Astrocyte of the spinal cord (primary cell): ENCODE results near the gene CAVIN4.

Experiments used
- DNase-seq: peaks from one replicate; pipeline ENCODE4 v3.0.0; 2011; ENCODE audit warnings: low read depth, low spot score
- H3K4me3 ChIP-seq: 2 replicates; pipeline ENCODE4 v1.5.1; 2011; ENCODE audit warnings: low read depth, mild to moderate bottlenecking, low read length, moderate library complexity
- CTCF ChIP-seq: IDR thresholded peaks from 2 replicates; pipeline ENCODE4 v1.5.1; 2012; ENCODE audit warnings: low read depth, mild to moderate bottlenecking, low read length, inconsistent platforms
- in situ Hi-C: cut with HindIII; loops from 2 replicates; pipeline ENCODE4 v1.10.0; 2017; ENCODE audit warnings: low sequenced_read_pairs

Gene CAVIN4

GRCh38 chr9:100597236-100597635, 19.4 kb downstream of the CAVIN4 start:
- no peak overlapping the region for H3K4me3 ChIP-seq
- no peak for TF ChIP-seq CTCF
- DNase-seq, result no peak
- in situ Hi-C loops, result no loop called here

GRCh38 chr9:100598641-100599145, 20.8 kb downstream of the CAVIN4 start:
- DNase-seq, result peak; percentile 70
- in situ Hi-C loops, result no loop called here
- peak overlapping the region; percentile 51 for H3K4me3 ChIP-seq
- no peak for TF ChIP-seq CTCF

DNA sequence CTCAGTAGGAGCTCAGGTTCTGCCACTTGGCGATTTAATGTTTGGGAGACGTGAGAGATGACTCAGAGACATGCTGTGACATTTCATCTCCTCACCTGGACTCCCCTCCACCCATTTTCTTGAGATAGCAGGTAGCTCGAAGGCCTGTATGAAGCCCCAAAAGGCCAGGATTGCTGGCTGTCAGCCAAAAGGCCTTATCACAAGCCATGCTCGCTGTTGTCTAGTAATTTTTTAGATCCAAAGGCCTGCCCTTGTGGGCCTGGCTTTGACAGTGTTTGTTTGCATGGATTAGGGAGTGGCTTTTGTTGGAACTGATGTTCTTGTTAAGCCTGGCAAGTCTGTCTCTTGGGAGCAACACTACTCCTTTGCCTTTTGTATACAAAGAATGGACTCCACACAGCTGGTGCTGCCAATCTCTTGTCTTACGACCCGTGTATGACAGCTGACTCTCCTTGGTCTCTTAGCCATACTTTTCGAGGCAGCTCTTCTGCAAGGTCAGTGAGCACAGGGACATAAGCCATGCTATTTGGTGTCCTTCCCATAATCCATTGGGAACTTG, 22.7 kb downstream of the CAVIN4 start:
- TF ChIP-seq CTCF, result no peak
- no peak overlapping the region for H3K4me3 ChIP-seq
- no peak for DNase-seq
- in situ Hi-C loops, result no loop called here

- no peak overlapping the region for H3K4me3 ChIP-seq
- peak; percentile 50 for DNase-seq
- TF ChIP-seq CTCF, result peak; percentile 83
- in situ Hi-C loops, result no loop called here
Observed at GRCh38 chr9:100601216-100601615, 23.3 kb downstream of the CAVIN4 start.

GRCh38 chr9:100602342-100602801, 24.5 kb downstream of the CAVIN4 start:
- DNase-seq, result peak; percentile 61
- TF ChIP-seq CTCF, result peak; percentile 73

DNA sequence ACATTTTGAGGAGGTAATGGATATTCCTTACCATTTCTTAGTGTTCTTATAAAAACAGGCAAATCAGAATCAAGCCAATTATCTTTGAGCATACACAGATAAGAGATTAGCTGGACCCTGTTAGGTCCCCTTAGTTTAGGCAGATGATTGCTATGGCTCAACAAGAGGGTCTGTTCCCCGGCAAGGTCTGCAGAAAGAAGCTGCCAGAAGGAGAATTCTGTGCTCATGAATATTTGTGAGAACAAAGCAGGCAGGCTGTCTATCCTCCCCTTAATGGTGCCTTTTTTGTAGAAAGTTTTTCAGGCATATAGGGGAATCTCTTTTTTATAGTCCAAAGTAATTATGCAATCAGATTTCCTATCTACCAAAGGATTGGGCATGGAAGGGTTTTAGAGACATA, 27.5 kb downstream of the CAVIN4 start:
- TF ChIP-seq CTCF, result no peak
- no peak overlapping the region for H3K4me3 ChIP-seq
- in situ Hi-C loops, result no loop called here
- no peak for DNase-seq

More at GRCh38 chr9:100602342-100602801, 24.5 kb downstream of the CAVIN4 start:
- in situ Hi-C loops, result no loop called here
- H3K4me3 ChIP-seq, result no peak overlapping the region
